Right kidney (tissue), 1 donor: ENCODE data around the gene RGCC.
"Not testable (repeated sequence)": the region's sequence is repeated elsewhere in the genome, so short reads cannot be mapped to it uniquely, and the experiment has no call there.

Source experiments
- DNase-seq: peaks from one replicate; pipeline ENCODE4 v3.0.0-alpha.2; 2016

The RGCC gene

GRCh38 chr13:41490371-41491015 lies 33.1 kb downstream of the RGCC start:
- DNase-seq: no peak

DNA sequence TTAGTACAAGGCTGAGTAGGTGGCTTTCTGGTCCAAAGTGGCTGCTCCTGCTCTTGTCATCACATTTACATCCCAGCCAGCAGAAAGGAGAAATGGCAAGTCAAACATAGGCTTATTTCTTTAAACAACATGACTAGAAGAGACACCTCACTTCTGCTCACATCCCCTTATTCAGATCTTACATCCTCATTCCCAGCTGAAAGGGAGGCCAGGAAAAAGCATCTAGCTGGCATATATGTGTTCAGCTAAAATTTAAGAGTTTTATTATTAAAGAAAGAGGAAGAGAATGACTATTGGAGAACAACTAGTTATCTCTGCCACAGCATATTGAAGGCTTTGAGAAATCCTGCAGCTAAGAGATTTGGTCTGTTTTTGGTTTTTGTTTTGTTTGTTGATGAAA lies 34.1 kb downstream of the RGCC start:
- DNase-seq: no peak

DNA sequence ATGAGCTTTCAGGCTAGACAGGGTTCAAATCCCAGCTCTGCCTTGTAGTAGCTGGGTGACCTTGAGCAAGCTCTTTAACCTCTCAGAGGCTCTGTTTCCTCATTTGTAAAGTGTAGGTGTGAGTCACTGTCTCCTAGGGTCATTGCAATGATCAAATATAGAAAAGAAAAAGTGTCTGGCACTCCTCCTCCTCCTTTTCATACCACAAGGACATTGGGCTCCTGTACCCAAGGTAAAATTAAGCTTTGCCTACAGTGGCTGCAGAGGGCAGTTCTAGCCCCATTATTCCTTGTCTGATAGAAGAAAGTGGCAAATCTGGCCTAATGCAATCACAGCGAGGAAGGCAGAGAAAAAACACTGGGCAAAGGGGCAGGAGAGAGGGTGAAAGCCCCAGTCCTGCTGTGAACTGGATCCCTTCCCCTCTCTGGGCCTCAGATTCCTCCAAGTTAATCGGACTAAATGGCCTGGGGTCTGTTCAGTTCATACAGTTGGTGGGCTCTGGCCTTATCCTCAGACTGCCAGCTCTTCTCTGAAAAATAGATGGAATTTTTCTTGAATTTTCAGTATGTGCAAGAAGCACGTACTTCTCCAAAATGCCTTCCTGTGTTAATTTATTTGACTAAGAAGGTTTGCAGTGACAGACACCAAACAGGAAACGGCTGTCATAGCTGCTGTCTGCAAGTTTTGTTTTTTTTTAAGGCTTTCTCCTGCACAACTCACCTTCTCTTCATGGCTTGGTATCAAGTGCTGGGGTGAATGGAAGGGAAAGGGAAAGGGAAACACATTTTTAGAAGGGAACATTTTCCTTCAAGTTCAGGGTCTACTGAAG lies 35.3 kb downstream of the RGCC start:
- DNase-seq: no peak

DNA sequence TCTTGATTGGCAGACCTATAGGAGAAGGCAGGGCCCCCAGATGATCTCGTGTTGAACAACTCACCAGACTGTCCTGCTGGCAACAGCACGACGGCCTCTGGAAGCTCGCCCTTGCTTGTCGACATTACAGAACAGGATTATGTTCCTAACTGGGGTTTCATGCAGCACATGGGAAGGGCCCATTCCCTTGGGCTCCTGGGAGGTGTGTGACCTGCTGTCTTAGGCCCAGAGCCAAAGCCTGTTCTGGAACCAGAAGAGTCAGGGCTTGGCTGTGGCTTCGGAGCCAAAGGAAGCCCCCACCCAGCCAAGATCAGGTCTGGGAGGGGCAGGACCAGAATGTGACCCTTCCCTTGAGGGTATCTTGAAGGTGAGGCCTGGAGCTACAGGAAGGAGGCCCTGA lies 36.9 kb downstream of the RGCC start:
- no peak for DNase-seq

DNA sequence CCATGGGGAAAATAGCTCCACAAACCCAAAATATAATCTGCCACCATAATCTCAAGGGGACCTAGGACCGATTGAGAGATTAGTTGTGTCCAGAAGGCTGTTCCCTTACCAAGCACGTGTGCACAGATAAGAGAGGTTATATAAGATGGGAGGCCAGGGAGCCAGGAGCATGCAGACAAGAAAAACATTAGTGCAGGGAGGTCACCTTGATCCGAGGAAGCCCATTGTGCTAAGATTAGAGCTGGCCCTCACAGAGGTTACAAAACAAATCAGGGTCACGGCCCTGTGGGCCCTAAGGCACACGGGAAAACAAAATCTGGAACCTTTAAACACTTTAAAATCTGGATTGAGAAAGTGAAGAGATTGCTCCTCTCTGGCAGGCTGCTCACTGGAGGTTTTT lies 37.7 kb downstream of the RGCC start:
- DNase-seq: no peak

- no peak for DNase-seq
These were observed 39.3 kb downstream of the RGCC start for GRCh38 chr13:41496420-41497234.

- no peak for DNase-seq
These were observed 40.1 kb downstream of the RGCC start for GRCh38 chr13:41497436-41497835.

DNA sequence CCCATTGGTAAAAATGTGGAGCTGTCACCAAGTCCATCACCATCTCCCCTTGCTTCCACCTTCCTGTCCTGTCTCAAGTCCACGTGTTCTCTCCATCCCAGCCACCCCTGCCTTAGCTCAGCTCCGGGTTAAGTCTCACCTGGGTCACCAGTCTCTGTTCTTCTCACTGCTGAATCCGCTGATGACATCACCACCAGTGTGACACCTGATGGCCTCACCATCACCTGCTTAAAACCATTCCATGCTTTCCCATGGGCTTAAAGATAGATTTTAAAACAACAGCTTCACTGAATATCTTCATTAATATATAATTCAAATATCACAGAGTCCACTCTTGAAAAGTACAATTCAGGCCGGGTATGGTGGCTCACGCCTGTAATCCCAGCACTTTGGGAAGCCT lies 42.1 kb downstream of the RGCC start:
- no peak for DNase-seq

DNA sequence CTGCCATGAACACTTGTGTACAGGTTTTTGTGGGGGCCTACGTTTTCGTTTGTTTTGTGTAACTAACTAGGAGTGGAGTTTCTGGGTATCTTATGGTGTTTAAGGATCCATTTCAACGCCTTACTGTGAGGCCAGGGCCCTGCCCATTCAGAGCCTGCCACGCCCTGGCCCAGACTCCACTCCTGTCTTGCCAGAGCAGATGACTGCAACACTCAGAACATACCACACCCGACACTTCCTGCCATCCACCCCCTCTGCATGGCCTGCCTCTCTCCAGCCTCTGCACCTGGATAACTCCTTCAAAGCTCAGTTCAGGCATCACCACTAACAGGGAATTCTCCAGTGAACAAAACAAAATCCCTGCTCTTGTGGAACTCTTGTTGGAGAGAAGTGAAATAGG lies 43.2 kb downstream of the RGCC start:
- DNase-seq: no peak

DNA sequence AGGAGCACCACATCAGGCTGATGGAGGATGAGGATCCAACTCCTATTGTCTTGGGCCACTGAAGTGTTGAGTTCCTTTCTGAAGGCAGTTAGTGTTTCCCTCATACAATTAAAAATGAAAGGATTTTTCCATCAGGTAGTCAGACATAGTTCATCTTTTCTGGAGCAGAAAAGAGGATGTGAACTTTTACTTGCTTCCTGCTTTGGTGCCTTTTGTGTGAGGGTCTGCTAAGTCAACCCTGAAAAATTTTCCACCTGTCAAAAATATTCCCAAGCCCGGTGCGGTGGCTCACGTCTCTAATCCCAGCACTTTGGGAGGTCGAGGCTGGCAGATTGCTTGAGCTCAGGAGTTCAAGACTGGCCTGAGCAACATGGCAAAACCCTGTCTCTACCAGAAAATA lies 43.9 kb downstream of the RGCC start:
- no peak for DNase-seq

- no peak for DNase-seq
These were observed 44.7 kb downstream of the RGCC start for GRCh38 chr13:41502031-41502430.

- no peak for DNase-seq
These were observed 45.3 kb downstream of the RGCC start for GRCh38 chr13:41502673-41503072.

- no peak for DNase-seq
These were observed 46.0 kb downstream of the RGCC start for GRCh38 chr13:41503356-41503755.

- not testable (repeated sequence) for DNase-seq
These were observed 47.3 kb downstream of the RGCC start for GRCh38 chr13:41504657-41505056.

DNA sequence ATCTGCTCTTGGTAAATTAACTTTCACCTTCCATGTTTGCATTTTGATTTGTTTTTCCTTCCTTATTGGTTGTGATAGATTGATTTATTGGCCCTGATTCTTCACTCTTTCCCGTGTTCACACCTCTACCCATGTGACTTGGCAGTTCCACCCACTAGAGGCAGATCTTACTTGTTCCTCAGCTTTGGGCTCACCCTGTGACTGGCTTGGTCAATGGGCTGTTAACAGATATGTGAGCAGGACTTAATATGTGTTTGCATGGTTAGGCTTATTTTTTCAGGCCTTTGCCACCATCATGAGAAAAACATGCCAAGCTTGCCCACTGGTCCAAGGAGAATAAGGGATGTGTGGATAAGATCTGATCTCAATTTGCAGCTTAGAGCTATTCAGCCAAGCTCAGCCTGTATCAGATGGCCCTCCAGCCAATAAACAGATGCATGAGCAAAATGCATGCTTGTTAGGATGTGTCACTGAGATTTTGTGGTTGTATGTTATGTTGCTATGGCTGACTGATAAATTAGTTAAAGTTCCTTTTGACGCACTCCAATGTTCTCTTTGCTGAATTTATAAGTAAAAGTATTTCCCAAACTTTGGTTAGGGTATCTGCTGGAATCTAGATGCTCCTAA lies 48.0 kb downstream of the RGCC start:
- DNase-seq: no peak

DNA sequence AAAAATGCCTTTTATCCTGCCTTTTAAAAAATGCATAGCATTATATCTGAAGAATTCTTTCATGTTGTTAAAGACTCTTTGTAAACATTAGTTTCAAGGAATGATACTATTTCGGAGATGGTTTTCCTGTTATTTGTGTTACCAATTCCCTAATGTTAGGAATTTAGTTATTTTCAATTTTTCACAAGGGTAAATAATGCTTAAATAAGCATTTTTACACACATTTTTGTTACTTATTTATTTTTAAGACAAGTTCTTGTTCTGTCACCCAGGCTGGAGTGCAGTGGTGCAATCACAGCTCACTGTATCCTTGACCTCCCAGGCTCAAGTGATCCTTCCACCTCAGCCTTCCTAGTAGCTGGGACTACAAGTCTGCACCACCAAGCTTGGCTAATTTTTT lies 49.0 kb downstream of the RGCC start:
- DNase-seq: no peak

DNA sequence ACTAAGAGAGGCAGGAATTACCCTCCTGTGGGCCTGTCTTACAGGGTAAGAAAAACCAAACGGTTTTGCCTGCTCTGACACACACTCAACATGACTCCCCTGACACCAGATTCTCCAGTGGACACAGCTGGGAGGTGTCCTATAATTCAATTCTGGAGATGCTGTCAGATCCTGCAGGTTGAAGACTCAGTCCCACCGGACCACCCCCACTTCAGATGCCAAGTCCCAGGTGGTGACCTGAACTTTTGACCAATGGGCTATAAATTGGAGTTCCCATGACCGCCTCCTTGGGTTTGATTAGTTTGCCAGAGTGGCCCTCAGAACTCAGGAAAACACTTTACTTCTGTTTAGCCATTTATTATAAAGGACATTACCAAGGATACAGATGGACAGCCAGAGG lies 52.6 kb downstream of the RGCC start:
- no peak for DNase-seq

GRCh38 chr13:41511827-41512226 lies 54.5 kb downstream of the RGCC start:
- DNase-seq: no peak

DNA sequence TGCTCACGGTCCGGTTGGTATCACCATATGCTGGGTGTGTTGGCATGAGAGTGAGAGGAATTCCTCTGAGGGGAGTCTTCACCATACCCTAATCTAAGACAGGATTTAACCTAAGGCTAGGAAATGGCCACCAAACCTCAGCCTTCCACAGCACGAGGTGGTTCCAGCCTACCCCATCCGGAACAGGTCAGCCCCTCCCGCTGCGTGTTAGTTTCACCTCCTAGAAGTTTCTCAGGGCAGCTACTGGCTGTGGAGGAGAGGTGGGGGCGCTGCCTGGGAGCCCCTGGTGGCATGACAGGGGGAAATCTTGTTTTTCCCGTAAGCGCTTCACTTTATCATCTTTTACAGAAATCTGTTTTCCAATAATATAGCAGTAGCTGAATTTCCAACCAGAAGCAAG lies 55.1 kb downstream of the RGCC start:
- no peak for DNase-seq

DNA sequence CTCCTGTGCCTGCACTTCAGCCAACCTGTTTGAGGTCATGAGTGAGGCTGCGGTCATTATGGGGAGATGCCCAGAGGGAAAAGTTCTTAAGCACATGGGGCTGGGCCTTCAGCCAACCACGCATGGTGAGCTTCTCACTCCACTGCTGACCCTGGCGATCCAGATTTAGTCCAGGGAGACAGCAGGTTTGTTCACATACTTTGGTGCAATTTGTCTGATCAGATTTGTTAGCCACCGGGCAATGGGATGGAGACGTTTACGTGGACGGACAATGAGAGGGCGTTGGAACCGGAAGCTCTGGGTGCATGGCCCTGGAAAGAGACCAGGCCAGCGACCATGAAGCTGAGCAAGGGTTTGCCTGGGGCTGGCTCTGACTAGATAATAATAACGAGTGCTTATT lies 56.2 kb downstream of the RGCC start:
- no peak for DNase-seq

- DNase-seq: no peak
These were observed 57.6 kb downstream of the RGCC start for GRCh38 chr13:41514853-41515395.

DNA sequence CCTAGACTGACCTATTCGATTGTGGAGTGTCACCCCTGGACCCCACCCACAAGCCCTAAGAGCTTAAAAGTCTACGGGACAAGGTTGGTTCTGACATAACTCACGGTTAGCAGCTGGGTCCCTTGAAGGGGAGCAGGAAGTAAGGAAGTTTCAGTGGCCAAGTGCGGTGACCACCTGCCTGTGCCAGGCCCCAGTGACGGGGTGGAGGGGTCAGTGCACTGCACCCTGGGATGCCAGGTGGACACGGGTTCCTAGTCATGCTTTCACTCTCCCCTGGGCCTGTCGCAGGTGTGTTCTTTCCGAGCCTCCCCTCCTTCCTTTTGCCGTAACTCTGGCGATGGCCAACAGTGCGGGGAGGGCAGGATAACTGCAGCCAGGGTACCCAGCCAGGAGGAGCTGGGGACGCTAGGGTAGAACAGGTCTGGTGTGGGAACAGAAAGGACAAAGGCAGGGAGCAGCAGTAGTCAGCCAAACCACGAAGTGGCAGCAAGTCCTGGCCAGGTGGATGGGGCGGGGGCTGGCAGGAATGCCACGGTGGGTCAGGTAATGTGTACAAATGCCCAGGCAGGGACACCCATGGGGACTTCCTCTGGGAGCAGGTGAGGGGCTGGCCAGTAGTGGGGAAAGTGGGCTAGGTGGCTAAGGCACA lies 58.3 kb downstream of the RGCC start:
- DNase-seq: no peak
